ENCODE measurements around the gene FGF3. TPM values are rescaled to one million over a fixed set of nuclear protein-coding genes. Genes with fewer than 3 reads are reported as not detected.

Gene FGF3
- polyA plus RNA-seq, 1 experiment: not detected

GRCh38 chr11:69775163-69775755 lies 44.0 kb downstream of the FGF3 start, which contains the start of gene FGF4:
FGF4 (minus strand) TSS chr11:69775341; CDS start chr11:69775084, 257 bp downstream.
- Histone ChIP-seq H3K9me3 (ENCODE audit: control insufficient read depth, insufficient read depth, low read length) (no peaks in the 10 kb centered on the region; the same call in 1 of the 2 replicates), H3K27ac (ENCODE audit: low read depth, low read length) (no peak within 1 kb of the TSS), H3K4me3 (ENCODE audit: low read depth, low read length) (no peak within 1 kb of the TSS), H3K27me3 (ENCODE audit: control insufficient read depth, insufficient read depth, low read length) (peaks cover 67% of the 10 kb centered on the region)
- ChIA-PET CTCF (no interaction called here), POLR2A (no interaction called here)
- no peak for DNase-seq (ENCODE audit: low read depth, low spot score)
- TF ChIP-seq CTCF (IDR thresholded peaks at IDR 0.05; ENCODE audit: low read depth, low read length): no peak

DNA sequence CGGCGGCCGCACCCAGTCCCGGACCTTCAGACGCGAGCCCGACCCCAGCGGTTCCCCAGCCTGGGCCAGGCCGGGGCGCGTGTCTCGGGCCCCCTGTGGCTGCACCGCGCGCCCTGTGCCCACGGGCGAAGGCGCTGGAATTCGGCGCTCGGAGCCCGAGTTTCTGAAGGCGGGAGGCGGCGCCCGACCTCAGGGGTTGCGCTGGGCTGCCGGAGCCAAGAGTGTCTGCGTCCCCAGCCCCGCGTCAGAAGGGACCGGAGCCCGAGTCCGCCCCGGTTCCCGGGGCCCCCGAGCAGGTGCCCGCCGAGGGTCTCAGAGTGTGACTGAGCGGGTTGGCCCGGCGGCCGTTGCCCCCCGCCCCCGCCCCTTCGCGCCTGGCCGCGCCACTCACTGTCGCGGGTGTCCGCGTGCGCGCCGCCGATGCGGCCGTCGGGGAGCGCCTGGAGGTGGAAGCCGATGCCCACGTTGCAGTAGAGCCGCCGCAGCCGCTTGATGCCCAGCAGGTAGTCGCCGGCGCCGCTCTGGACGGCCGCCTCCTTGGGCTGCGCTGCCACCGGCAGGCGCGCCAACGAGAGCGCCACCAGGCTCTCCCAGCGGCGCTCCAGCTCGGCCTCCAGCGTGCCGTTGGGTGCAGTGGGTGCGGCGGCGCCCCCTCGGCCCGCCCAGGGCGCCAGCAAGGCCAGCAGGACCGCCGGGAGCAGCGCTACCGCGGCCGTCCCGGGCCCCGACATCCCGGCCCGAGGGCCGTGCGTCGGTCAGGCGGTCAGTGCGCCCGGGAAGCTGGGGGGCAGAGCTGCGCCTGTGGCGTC lies 44.7 kb downstream of the FGF3 start:
- POLR2A ChIA-PET: no interaction called here
- peaks cover 69% of the 10 kb centered on the region for H3K27me3 ChIP-seq (ENCODE audit: control insufficient read depth, insufficient read depth, low read length)

GRCh38 chr11:69773626-69774353 lies 45.4 kb downstream of the FGF3 start:
- POLR2A ChIA-PET: no interaction called here
- H3K27me3 ChIP-seq (ENCODE audit: control insufficient read depth, insufficient read depth, low read length): peaks cover 75% of the 10 kb centered on the region
- H3K9me3 ChIP-seq (ENCODE audit: control insufficient read depth, insufficient read depth, low read length): no peaks in the 10 kb centered on the region; the same call in 1 of the 2 replicates
- no peak overlapping the region for H3K27ac ChIP-seq (ENCODE audit: low read depth, low read length)
- CTCF ChIA-PET: no interaction called here
- no peak for DNase-seq (ENCODE audit: low read depth, low spot score)
- TF ChIP-seq CTCF (IDR thresholded peaks at IDR 0.05; ENCODE audit: low read depth, low read length): no peak
- H3K4me3 ChIP-seq (ENCODE audit: low read depth, low read length): no peak overlapping the region

More for the DNA sequence above, 44.7 kb downstream of the FGF3 start:
- H3K27ac ChIP-seq (ENCODE audit: low read depth, low read length): no peak overlapping the region
- TF ChIP-seq CTCF (IDR thresholded peaks at IDR 0.05; ENCODE audit: low read depth, low read length): no peak
- CTCF ChIA-PET: no interaction called here
- H3K4me3 ChIP-seq (ENCODE audit: low read depth, low read length): no peak overlapping the region
- no peak for DNase-seq (ENCODE audit: low read depth, low spot score)
- no peaks in the 10 kb centered on the region; the same call in 1 of the 2 replicates for H3K9me3 ChIP-seq (ENCODE audit: control insufficient read depth, insufficient read depth, low read length)

GRCh38 chr11:69771466-69771865 lies 47.8 kb downstream of the FGF3 start:
- no peak for DNase-seq (ENCODE audit: low read depth, low spot score)
- Histone ChIP-seq H3K27me3 (ENCODE audit: control insufficient read depth, insufficient read depth, low read length) (peaks cover 66% of the 10 kb centered on the region), H3K9me3 (ENCODE audit: control insufficient read depth, insufficient read depth, low read length) (no peaks in the 10 kb centered on the region; the same call in 1 of the 2 replicates), H3K27ac (ENCODE audit: low read depth, low read length) (no peak overlapping the region), H3K4me3 (ENCODE audit: low read depth, low read length) (no peak overlapping the region)
- ChIA-PET CTCF (no interaction called here), POLR2A (no interaction called here)
- no peak for TF ChIP-seq CTCF (IDR thresholded peaks at IDR 0.05; ENCODE audit: low read depth, low read length)

Data from AG04450 (cell line).